K562 (cell line): ENCODE measurements around the gene PSPH. TPM values are rescaled to one million over a fixed set of nuclear protein-coding genes. Genes with fewer than 3 reads are reported as not detected.
A peak's percentile ranks its signal among the peaks of the same experiment; 100 is the strongest.

Source experiments
- ATAC-seq: fragments of 200-7000 bp; cut with Tn5 transposase; 3 replicates; pipeline ENCODE4 v1.9.1; 2020; ENCODE audit warnings: moderate library complexity
- BruUV-seq: library from RNA; stranded (reverse); fragments of 400-500 nt; replicated peaks from 2 replicates; lab custom pipeline; 2021; lab: Mats Ljungman, UMichigan
- CTCF ChIA-PET: fragments of 300-600 bp; formaldehyde crosslinking; extraction: SDS; loops from one replicate; lab custom pipeline; 2021; ENCODE audit warnings: low intra/inter-chr PET ratio; lab: Yijun Ruan, JAX
- POLR2A ChIA-PET: fragments of 300-600, 350-650 bp; sonication (Branson Sonifier 250); formaldehyde crosslinking; extraction: SDS; loops from one replicate; lab custom pipeline; 2021; ENCODE audit warnings: antibody characterized with exemption, inconsistent platforms; lab: Yijun Ruan, JAX
- DNase-seq, 4 experiments: peaks; one replicate each; pipeline versions ENCODE4 v3.0.0 to v3.0.0-alpha.2; 2011 to 2018; ENCODE audit warnings: low spot score in 3 of 4, mixed read lengths in 3 of 4; ENCODE audit errors: extremely low read depth in 1 of 4
- FAIRE-seq: peaks from 2 replicates; lab custom pipeline; 2011; peaks lifted over from hg19 to GRCh38; lab: Jason Lieb, UNC
- H2AFZ ChIP-seq: 2 replicates; pipeline ENCODE4 v1.6.0; 2011; ENCODE audit warnings: low read depth, low read length, control low read depth, inconsistent platforms
- H3K27ac ChIP-seq: fragments of 200-600 bp; 3 replicates; pipeline ENCODE4 v1.8.0; 2011; ENCODE audit warnings: low read depth, mild to moderate bottlenecking, control low read depth, inconsistent platforms, low read length, moderate library complexity, mixed read lengths; ENCODE audit errors: extremely low read depth
- H3K27me3 ChIP-seq, 2 experiments: fragments of 300-600 bp in 1 of 2; 2 replicates in 1 of 2; 3 replicates in 1 of 2; pipeline versions ENCODE4 v1.6.0 to v1.8.0; 2011; ENCODE audit warnings: inconsistent platforms in 2 of 2, low read length in 2 of 2, mild to moderate bottlenecking in 1 of 2, mixed read lengths in 1 of 2, moderate library complexity in 1 of 2; ENCODE audit not compliant: control insufficient read depth in 2 of 2, insufficient read depth in 2 of 2
- H3K36me3 ChIP-seq: fragments of 300-600 bp; 3 replicates; pipeline ENCODE4 v1.8.0; 2011; ENCODE audit warnings: mild to moderate bottlenecking, low read length, inconsistent platforms; ENCODE audit not compliant: control insufficient read depth, insufficient read depth
- H3K4me1 ChIP-seq, 2 experiments: fragments of 200-600 bp in 1 of 2; replicated peaks in 1 of 2; 2 replicates in 1 of 2; 3 replicates in 1 of 2; pipeline versions ENCODE4 v1.5.1 to v1.8.0; 2011; ENCODE audit warnings: inconsistent platforms in 2 of 2, low read length in 2 of 2, mild to moderate bottlenecking in 1 of 2, mixed read lengths in 1 of 2, moderate library complexity in 1 of 2; ENCODE audit not compliant: control insufficient read depth in 2 of 2, insufficient read depth in 2 of 2
- H3K4me2 ChIP-seq: 2 replicates; pipeline ENCODE4 v1.6.1; 2011; ENCODE audit warnings: low read length, control low read depth, inconsistent platforms, mixed read lengths; ENCODE audit not compliant: insufficient read depth
- H3K4me3 ChIP-seq: fragments of 200-600 bp; sonication (generic), shearing (Covaris generic); 2 replicates; pipeline ENCODE4 v1.5.1; 2016; ENCODE audit warnings: control low read depth, inconsistent platforms
- H3K79me2 ChIP-seq: fragments of 200-600 bp; 3 replicates; pipeline ENCODE4 v1.8.0; 2011; ENCODE audit warnings: low read length, inconsistent platforms; ENCODE audit not compliant: control insufficient read depth, insufficient read depth
- H3K9ac ChIP-seq, 2 experiments: 2 replicates each; pipeline versions ENCODE4 v1.6.0 to v1.6.1; 2011; ENCODE audit warnings: low read depth in 2 of 2, low read length in 2 of 2, control low read depth in 1 of 2, inconsistent platforms in 1 of 2, mild to moderate bottlenecking in 1 of 2, mixed read lengths in 1 of 2; ENCODE audit not compliant: insufficient read depth in 1 of 2
- H3K9me1 ChIP-seq: one replicate; pipeline ENCODE4 v1.6.0; 2011; ENCODE audit warnings: inconsistent platforms, mild to moderate bottlenecking, low read length, moderate library complexity; ENCODE audit not compliant: control insufficient read depth, insufficient read depth
- H3K9me3 ChIP-seq: replicated peaks from 2 replicates; pipeline ENCODE4 v1.5.1; 2011; ENCODE audit warnings: low read depth, low read length, inconsistent platforms; ENCODE audit not compliant: control insufficient read depth, insufficient read depth
- H4K20me1 ChIP-seq: replicated peaks from 2 replicates; pipeline ENCODE4 v1.6.1; 2011; ENCODE audit warnings: low read length, inconsistent platforms, mixed read lengths; ENCODE audit not compliant: control insufficient read depth, insufficient read depth
- EP300 ChIP-seq: IDR thresholded peaks from 2 replicates; pipeline ENCODE4 v1.6.1; 2012; ENCODE audit warnings: low read length, improper control_type of control experiment
- FIP1L1 ChIP-seq: fragments of 200-400 bp; formaldehyde crosslinking; IDR thresholded peaks from 2 replicates; pipeline ENCODE4 v1.6.1; 2018; ENCODE audit warnings: mild to moderate bottlenecking, low read depth, low read length; ENCODE audit not compliant: poor library complexity, severe bottlenecking
- HDAC1 ChIP-seq, 2 experiments: fragments of 450-650 bp; IDR thresholded peaks; 2 replicates each; pipeline ENCODE4 v1.6.1; 2016 to 2017; ENCODE audit warnings: inconsistent platforms in 1 of 2, mild to moderate bottlenecking in 1 of 2, moderate library complexity in 1 of 2
- HMG20B ChIP-seq: fragments of 250-450 bp; sonication (Bioruptor Pico); IDR thresholded peaks from 2 replicates; pipeline ENCODE4 v1.5.0; 2021; ENCODE audit warnings: mild to moderate bottlenecking
- JUND ChIP-seq, 2 experiments: IDR thresholded peaks; 2 replicates in 1 of 2; 3 replicates in 1 of 2; pipeline ENCODE4 v1.6.1; 2011; ENCODE audit warnings: borderline replicate concordance in 2 of 2, low read depth in 2 of 2, low read length in 2 of 2, improper control_type of control experiment in 1 of 2, missing biosample characterization in 1 of 2, missing genetic modification characterization in 1 of 2, missing genetic modification reagents in 1 of 2
- MAZ ChIP-seq, 2 experiments: fragments of 450-650 bp in 1 of 2; sonication (generic) in 1 of 2; formaldehyde crosslinking; IDR thresholded peaks in 1 of 2; conservative IDR thresholded peaks in 1 of 2; 2 replicates each; pipeline versions ENCODE4 v1.4.0 to v1.5.0; 2020; ENCODE audit warnings: mild to moderate bottlenecking in 1 of 2, missing genetic modification reagents in 1 of 2
- NBN ChIP-seq: fragments of 450-650 bp; IDR thresholded peaks from 2 replicates; pipeline ENCODE4 v1.6.1; 2016; ENCODE audit warnings: low read depth, mild to moderate bottlenecking
- NR2C2 ChIP-seq, 2 experiments: fragments of 200-800 bp in 1 of 2; sonication (Bioruptor generic) in 1 of 2; sonication (generic) in 1 of 2; formaldehyde crosslinking in 1 of 2; IDR thresholded peaks; 2 replicates each; pipeline versions ENCODE4 v1.6.1 to v1.8.0; 2016 to 2022; ENCODE audit warnings: mild to moderate bottlenecking in 1 of 2, missing compliant biosample characterization in 1 of 2, missing genetic modification characterization in 1 of 2, missing genetic modification reagents in 1 of 2
- TAF1 ChIP-seq: IDR thresholded peaks from 2 replicates; pipeline ENCODE4 v1.6.1; 2011; ENCODE audit warnings: mild to moderate bottlenecking, low read length, moderate library complexity; ENCODE audit not compliant: insufficient read depth, control insufficient read depth, severe bottlenecking; ENCODE audit errors: extremely low read depth
- TBP ChIP-seq: optimal IDR thresholded peaks from 2 replicates; pipeline ENCODE3; 2011; ENCODE audit warnings: low read depth, low read length, improper control_type of control experiment
- ZNF431 ChIP-seq: sonication (generic); formaldehyde crosslinking; IDR thresholded peaks from 2 replicates; pipeline ENCODE4 v1.8.0; 2022; ENCODE audit warnings: mild to moderate bottlenecking, missing genetic modification reagents
- WGBS: fragments of 100-300 bp; shearing (Covaris generic); methylation state at CpG from one replicate; pipeline ENCODE4 v1.1.6; 2016; ENCODE audit warnings: low coverage, mixed read lengths; ENCODE audit not compliant: insufficient coverage; ENCODE audit errors: missing lambda C conversion rate; 5-methylcytosine and 5-hydroxymethylcytosine counted together
- in situ Hi-C: fragments of 300-500 bp; cut with MboI; formaldehyde crosslinking; loops from 4 replicates; pipeline ENCODE4 v1.15.0; 2018; ENCODE audit warnings: inconsistent platforms, mixed read lengths
- intact Hi-C: fragments of 100-400 bp; cut with micrococcal nuclease; formaldehyde crosslinking; loops from 2 replicates; pipeline ENCODE4 v1.14.2; 2022
- polyA plus RNA-seq, 8 experiments: library from polyadenylated mRNA; depleted of rRNA in 4 of 8; stranded (reverse) in 5 of 8; unstranded in 3 of 8; fragments of >200 nt; fragmentation: Nextera tagmentation in 2 of 8; fragmentation: Illumina TruSeq in 1 of 8; extraction: Ambion mirVana in 2 of 8; extraction: Trizol in 1 of 8; gene quantifications; 2 replicates each; pipeline versions ENCODE4 v1.2.1 to v1.2.3, GENCODE V29; 2011 to 2014; ENCODE audit warnings: inconsistent platforms in 1 of 8, missing spikeins in 1 of 8
- total RNA-seq, 7 experiments: library from RNA; depleted of rRNA in 6 of 7; stranded (reverse); fragments of >200 nt in 6 of 7; fragmentation: Illumina TruSeq in 2 of 7; extraction: Trizol in 2 of 7; gene quantifications; 2 replicates each; pipeline versions ENCODE4 v1.2.1 to v1.2.3, GENCODE V29; 2011 to 2021; ENCODE audit warnings: low replicate concordance in 1 of 7
- TF ChIP-seq, protein P1 (sequence below), 2 experiments: fragments of 450-650 bp in 1 of 2; sonication (generic) in 1 of 2; formaldehyde crosslinking in 1 of 2; IDR thresholded peaks; 2 replicates each; pipeline versions ENCODE4 v1.7.1 to v1.9.0; 2016 to 2022; ENCODE audit warnings: inconsistent platforms in 1 of 2, mild to moderate bottlenecking in 1 of 2, missing genetic modification reagents in 1 of 2

Gene PSPH
- total and polyA plus RNA-seq, 9 of the 15 experiments (the other 6 are each of a cell fraction or from before 2014, with no cell fraction given) = 6.3 to 46.8 (median 20.2) TPM

DNA sequence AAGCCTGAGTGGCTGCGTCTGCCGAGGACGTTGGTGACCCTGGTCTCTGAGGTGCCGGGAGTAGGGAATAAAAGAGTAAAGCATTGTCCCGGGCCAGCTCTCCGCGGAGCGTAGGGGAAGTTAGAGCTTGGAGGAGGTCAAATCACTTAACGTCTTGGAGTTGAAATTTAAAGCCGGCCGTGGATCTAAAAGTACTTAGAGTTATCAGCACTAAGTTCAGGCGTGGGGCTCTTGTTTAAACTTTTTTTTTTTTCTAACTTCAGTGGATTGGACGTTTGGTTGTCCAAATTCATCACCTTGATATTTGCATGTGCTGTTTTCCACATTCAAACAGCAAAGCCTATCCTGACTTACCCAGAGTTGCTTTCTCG lies 86.2 kb downstream of the PSPH start:
- DNase-seq (no peak), FAIRE-seq (no peak), ATAC-seq (no peak)
- intact Hi-C loops = loop anchor here (5.0 to 10.0 kb wide), 3 partner anchors 220 to 390 kb away; partner anchors contain the start of gene VOPP1
- Histone ChIP-seq H3K27me3 (no peaks in the 10 kb centered on the region), H3K9ac (peak overlapping the region; percentile 82 to 94), H3K9me1 (no peaks in the 10 kb centered on the region), H2AFZ (peak overlapping the region; percentile 85), H3K79me2 (peaks cover 30% of the 10 kb centered on the region), H4K20me1 (no peaks in the 10 kb centered on the region), H3K4me2 (peak overlapping the region; percentile 87), H3K4me1 (peaks cover 12 to 13% of the 10 kb centered on the region in 2 experiments; a peak in 4 of 5 replicates), H3K36me3 (peaks cover 16% of the 10 kb centered on the region), H3K9me3 (no peaks in the 10 kb centered on the region), H3K27ac (peak overlapping the region; percentile 90), H3K4me3 (peak overlapping the region; percentile 91)
- 0% methylated on average over 14 of the region's 14 CpGs for WGBS
- ChIA-PET POLR2A (interaction anchor here (0.6 to 1.0 kb wide), 3 partner anchors 23 to 96 kb away, joined by 3 to 7 read pairs (median 4); no protein-coding TSS in a partner anchor), CTCF (no interaction called here)
- in situ Hi-C loops = no loop called here
- BruUV-seq = no TSS peak
- no peak for TF ChIP-seq JUND (IDR thresholded peaks at IDR 0.05; ENCODE audit: borderline replicate concordance, low read depth, low read length)
- TF ChIP-seq JUND (tag; IDR thresholded peaks at IDR 0.05; ENCODE audit: borderline replicate concordance, low read depth, low read length) = 0 out of 3 replicates have a peak, but pooled peaks have one; percentile 3
- TF ChIP-seq NR2C2 (CRISPR knock-in tag; IDR thresholded peaks at IDR 0.05) = no peak
- TF ChIP-seq NR2C2 (tag; IDR thresholded peaks at IDR 0.05) = 0 out of 2 replicates have a peak, but pooled peaks have one; percentile 6
- 0 out of 2 replicates have a peak, but pooled peaks have one; percentile 10 for TF ChIP-seq EP300
- TF ChIP-seq FIP1L1 = peak; percentile 3
- TF ChIP-seq MAZ (CRISPR knock-in tag; conservative IDR thresholded peaks at IDR 0.05 in 1 of 2, IDR thresholded peaks at IDR 0.05 in 1 of 2) = no peak; a peak in 1 of 4 replicates
- TF ChIP-seq, protein P1, sequence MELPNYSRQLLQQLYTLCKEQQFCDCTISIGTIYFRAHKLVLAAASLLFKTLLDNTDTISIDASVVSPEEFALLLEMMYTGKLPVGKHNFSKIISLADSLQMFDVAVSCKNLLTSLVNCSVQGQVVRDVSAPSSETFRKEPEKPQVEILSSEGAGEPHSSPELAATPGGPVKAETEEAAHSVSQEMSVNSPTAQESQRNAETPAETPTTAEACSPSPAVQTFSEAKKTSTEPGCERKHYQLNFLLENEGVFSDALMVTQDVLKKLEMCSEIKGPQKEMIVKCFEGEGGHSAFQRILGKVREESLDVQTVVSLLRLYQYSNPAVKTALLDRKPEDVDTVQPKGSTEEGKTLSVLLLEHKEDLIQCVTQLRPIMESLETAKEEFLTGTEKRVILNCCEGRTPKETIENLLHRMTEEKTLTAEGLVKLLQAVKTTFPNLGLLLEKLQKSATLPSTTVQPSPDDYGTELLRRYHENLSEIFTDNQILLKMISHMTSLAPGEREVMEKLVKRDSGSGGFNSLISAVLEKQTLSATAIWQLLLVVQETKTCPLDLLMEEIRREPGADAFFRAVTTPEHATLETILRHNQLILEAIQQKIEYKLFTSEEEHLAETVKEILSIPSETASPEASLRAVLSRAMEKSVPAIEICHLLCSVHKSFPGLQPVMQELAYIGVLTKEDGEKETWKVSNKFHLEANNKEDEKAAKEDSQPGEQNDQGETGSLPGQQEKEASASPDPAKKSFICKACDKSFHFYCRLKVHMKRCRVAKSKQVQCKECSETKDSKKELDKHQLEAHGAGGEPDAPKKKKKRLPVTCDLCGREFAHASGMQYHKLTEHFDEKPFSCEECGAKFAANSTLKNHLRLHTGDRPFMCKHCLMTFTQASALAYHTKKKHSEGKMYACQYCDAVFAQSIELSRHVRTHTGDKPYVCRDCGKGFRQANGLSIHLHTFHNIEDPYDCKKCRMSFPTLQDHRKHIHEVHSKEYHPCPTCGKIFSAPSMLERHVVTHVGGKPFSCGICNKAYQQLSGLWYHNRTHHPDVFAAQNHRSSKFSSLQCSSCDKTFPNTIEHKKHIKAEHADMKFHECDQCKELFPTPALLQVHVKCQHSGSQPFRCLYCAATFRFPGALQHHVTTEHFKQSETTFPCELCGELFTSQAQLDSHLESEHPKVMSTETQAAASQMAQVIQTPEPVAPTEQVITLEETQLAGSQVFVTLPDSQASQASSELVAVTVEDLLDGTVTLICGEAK (IDR thresholded peaks at IDR 0.05) = peak; percentile 57
- TF ChIP-seq, protein P1 (CRISPR knock-in tag; IDR thresholded peaks at IDR 0.05) = no peak
- TF ChIP-seq ZNF431 (CRISPR knock-in tag) = no peak
- TF ChIP-seq NBN = no peak
- no peak for TF ChIP-seq TAF1
- peak; percentile 0 for TF ChIP-seq TBP
- no peak for TF ChIP-seq HMG20B (CRISPR knock-in tag)
- TF ChIP-seq HDAC1 (IDR thresholded peaks at IDR 0.05) = peak in 1 of 2 experiments; percentile 47; a peak in 1 of 4 replicates
